Caco-2 (cell line): ENCODE data around the gene CDRT4. TPM values are rescaled to one million over a fixed set of nuclear protein-coding genes. Genes with fewer than 3 reads are reported as not detected.
A peak's percentile ranks its signal among the peaks of the same experiment; 100 is the strongest.

Experiments used
- BruUV-seq: library from RNA; stranded (reverse); fragments of 400-500 nt; replicated peaks from 2 replicates; lab custom pipeline; 2021; lab: Mats Ljungman, UMichigan
- CTCF ChIA-PET: fragments of 300-600 bp; sonication (Branson Sonifier 250); formaldehyde crosslinking; loops from one replicate; lab custom pipeline; 2022; ENCODE audit warnings: antibody characterized with exemption; lab: Charles Lee
- POLR2A ChIA-PET: fragments of 300-600 bp; sonication (Branson Sonifier 250); formaldehyde crosslinking; loops from one replicate; lab custom pipeline; 2022; ENCODE audit warnings: antibody characterized with exemption; lab: Charles Lee
- DNase-seq, 2 experiments: peaks; one replicate each; pipeline versions ENCODE4 v3.0.0 to v3.0.0-alpha.2; 2020 to 2022
- H3K27me3 ChIP-seq: replicated peaks from 2 replicates; pipeline ENCODE4 v1.6.0; 2011; ENCODE audit warnings: low read length; ENCODE audit not compliant: control insufficient read depth, insufficient read depth
- H3K36me3 ChIP-seq: 2 replicates; pipeline ENCODE4 v1.5.1; 2011; ENCODE audit warnings: low read length; ENCODE audit not compliant: control insufficient read depth, insufficient read depth
- H3K4me1 ChIP-seq: fragments of 250-450 bp; sonication (Bioruptor Pico); 2 replicates; pipeline ENCODE4 v1.5.1; 2020; ENCODE audit warnings: mild to moderate bottlenecking
- H3K4me3 ChIP-seq: 2 replicates; pipeline ENCODE4 v1.5.1; 2011; ENCODE audit warnings: low read depth, mild to moderate bottlenecking, control low read depth, low read length
- H3K9me3 ChIP-seq: fragments of 250-450 bp; sonication (Bioruptor Pico); 2 replicates; pipeline ENCODE4 v1.5.1; 2020; ENCODE audit warnings: mild to moderate bottlenecking, moderate library complexity
- H3K27ac Mint-ChIP-seq: one replicate; pipeline ENCODE4 v1.8.0; 2022; ENCODE audit warnings: mixed read lengths; ENCODE audit not compliant: unreplicated experiment
- H3K27me3 Mint-ChIP-seq: one replicate; pipeline ENCODE4 v1.8.0; 2022; ENCODE audit warnings: mixed read lengths; ENCODE audit not compliant: insufficient read depth, unreplicated experiment
- H3K36me3 Mint-ChIP-seq: one replicate; pipeline ENCODE4 v1.8.0; 2022; ENCODE audit warnings: mild to moderate bottlenecking, mixed read lengths; ENCODE audit not compliant: insufficient read depth, unreplicated experiment
- H3K4me1 Mint-ChIP-seq: one replicate; pipeline ENCODE4 v1.8.0; 2022; ENCODE audit warnings: low read depth, mixed read lengths; ENCODE audit not compliant: unreplicated experiment
- H3K4me3 Mint-ChIP-seq: one replicate; pipeline ENCODE4 v1.8.0; 2022; ENCODE audit warnings: mild to moderate bottlenecking, moderate library complexity, mixed read lengths; ENCODE audit not compliant: unreplicated experiment
- H3K9me3 Mint-ChIP-seq: one replicate; pipeline ENCODE4 v1.8.0; 2022; ENCODE audit warnings: mixed read lengths; ENCODE audit not compliant: unreplicated experiment
- intact Hi-C: fragments of 100-400 bp; cut with micrococcal nuclease; formaldehyde crosslinking; loops from one replicate; pipeline ENCODE4 v1.10.0; 2022; ENCODE audit not compliant: unreplicated experiment
- total RNA-seq: library from RNA; stranded (reverse); gene quantifications from 2 replicates; pipeline ENCODE4 v1.2.3, GENCODE V29; 2022
- TF ChIP-seq, protein P1 (sequence below), 2 experiments: fragments of 200-600 bp in 1 of 2; IDR thresholded peaks; 1 replicate in 1 of 2; 2 replicates in 1 of 2; pipeline versions ENCODE4 v1.5.1 to v1.8.0; 2011 to 2022; ENCODE audit warnings: antibody characterized with exemption in 1 of 2, control low read depth in 1 of 2, inconsistent platforms in 1 of 2, low read depth in 1 of 2, low read length in 1 of 2, mild to moderate bottlenecking in 1 of 2, moderate library complexity in 1 of 2; ENCODE audit not compliant: insufficient read depth in 1 of 2, severe bottlenecking in 1 of 2, unreplicated experiment in 1 of 2

CDRT4 gene
- total RNA-seq, 1 experiment from 2014 or later = 6.3 TPM

DNA sequence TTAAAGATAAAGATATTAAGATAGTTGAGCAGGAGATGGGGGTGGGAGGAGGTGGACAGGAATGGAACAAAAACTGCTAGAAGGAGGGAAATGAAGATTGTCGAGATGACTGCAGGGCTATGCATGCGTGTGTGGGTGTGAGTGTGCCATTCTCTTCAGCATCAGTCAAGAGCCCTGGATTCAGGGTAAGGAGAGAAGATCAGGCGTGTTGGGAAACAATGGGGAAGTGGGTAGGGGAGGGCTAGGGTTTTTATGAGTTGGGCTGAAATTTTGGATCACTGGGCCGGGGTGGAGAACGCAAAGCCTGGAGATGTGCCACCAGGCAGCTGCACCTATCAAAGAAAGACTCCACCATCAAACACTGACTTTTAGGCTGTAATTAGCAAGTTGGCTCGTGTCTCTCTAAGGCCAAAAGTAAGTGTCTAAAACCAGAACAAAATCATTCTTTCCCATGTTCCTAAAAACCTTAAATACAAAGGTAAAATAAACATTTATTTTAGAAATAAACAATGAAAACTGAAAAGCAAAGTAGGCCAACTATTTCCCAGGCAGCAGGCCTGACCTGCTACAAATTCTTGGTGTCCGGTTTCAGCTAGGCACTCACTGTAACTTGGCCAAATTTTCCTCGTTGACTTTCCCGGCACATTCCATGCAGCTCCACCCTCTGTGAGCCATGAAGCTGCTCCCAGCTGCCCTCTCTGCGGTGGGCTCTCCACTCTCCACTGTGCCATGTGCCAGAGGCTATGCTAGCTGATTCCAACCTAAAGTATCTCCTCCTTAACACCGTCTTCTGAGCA is 4.2 kb downstream of the CDRT4 start:
- TF ChIP-seq, protein P1, sequence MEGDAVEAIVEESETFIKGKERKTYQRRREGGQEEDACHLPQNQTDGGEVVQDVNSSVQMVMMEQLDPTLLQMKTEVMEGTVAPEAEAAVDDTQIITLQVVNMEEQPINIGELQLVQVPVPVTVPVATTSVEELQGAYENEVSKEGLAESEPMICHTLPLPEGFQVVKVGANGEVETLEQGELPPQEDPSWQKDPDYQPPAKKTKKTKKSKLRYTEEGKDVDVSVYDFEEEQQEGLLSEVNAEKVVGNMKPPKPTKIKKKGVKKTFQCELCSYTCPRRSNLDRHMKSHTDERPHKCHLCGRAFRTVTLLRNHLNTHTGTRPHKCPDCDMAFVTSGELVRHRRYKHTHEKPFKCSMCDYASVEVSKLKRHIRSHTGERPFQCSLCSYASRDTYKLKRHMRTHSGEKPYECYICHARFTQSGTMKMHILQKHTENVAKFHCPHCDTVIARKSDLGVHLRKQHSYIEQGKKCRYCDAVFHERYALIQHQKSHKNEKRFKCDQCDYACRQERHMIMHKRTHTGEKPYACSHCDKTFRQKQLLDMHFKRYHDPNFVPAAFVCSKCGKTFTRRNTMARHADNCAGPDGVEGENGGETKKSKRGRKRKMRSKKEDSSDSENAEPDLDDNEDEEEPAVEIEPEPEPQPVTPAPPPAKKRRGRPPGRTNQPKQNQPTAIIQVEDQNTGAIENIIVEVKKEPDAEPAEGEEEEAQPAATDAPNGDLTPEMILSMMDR (IDR thresholded peaks at IDR 0.05; ENCODE audit: insufficient read depth in 1 of 2, low read depth in 1 of 2, low read length in 1 of 2, severe bottlenecking in 1 of 2, unreplicated experiment in 1 of 2) = no peak
- Mint-ChIP-seq H3K27me3 (no peaks in the 10 kb centered on the region), H3K4me1 (peaks cover 10% of the 10 kb centered on the region), H3K4me3 (no peak overlapping the region), H3K36me3 (no peaks in the 10 kb centered on the region), H3K27ac (no peak overlapping the region), H3K9me3 (no peaks in the 10 kb centered on the region)
- ChIA-PET POLR2A (no interaction called here), CTCF (no interaction called here)
- no peaks in the 10 kb centered on the region for H3K36me3 ChIP-seq
- intact Hi-C loops = no loop called here
- no peak for DNase-seq
- H3K4me3 ChIP-seq = no peak overlapping the region
- H3K4me1 ChIP-seq = no peaks in the 10 kb centered on the region
- H3K27me3 ChIP-seq = no peaks in the 10 kb centered on the region
- no peaks in the 10 kb centered on the region for H3K9me3 ChIP-seq
- BruUV-seq = no TSS peak

GRCh38 chr17:15457723-15458094 is 9.7 kb downstream of the CDRT4 start:
- Histone ChIP-seq H3K36me3 (no peaks in the 10 kb centered on the region), H3K4me3 (no peak overlapping the region), H3K4me1 (peaks cover 14% of the 10 kb centered on the region; the same call in 1 of the 2 replicates), H3K9me3 (no peaks in the 10 kb centered on the region), H3K27me3 (no peaks in the 10 kb centered on the region)
- Mint-ChIP-seq H3K4me3 (no peak overlapping the region), H3K36me3 (no peaks in the 10 kb centered on the region), H3K27me3 (no peaks in the 10 kb centered on the region), H3K27ac (no peak overlapping the region), H3K4me1 (peaks cover 10% of the 10 kb centered on the region), H3K9me3 (no peaks in the 10 kb centered on the region)
- DNase-seq = no peak
- BruUV-seq = no TSS peak
- TF ChIP-seq, protein P1 (IDR thresholded peaks at IDR 0.05; ENCODE audit: insufficient read depth in 1 of 2, low read depth in 1 of 2, low read length in 1 of 2, severe bottlenecking in 1 of 2, unreplicated experiment in 1 of 2) = no peak
- POLR2A ChIA-PET = interaction anchor here (0.5 kb wide), 1 partner anchor 23 kb away, joined by 3 read pairs; no protein-coding TSS in a partner anchor
- intact Hi-C loops = loop anchor here (2.0 kb wide), 1 partner anchor 195 kb away; no protein-coding TSS in a partner anchor
- CTCF ChIA-PET = interaction anchor here (1.0 kb wide), 1 partner anchor 197 kb away, joined by 4 read pairs; no protein-coding TSS in a partner anchor

DNA sequence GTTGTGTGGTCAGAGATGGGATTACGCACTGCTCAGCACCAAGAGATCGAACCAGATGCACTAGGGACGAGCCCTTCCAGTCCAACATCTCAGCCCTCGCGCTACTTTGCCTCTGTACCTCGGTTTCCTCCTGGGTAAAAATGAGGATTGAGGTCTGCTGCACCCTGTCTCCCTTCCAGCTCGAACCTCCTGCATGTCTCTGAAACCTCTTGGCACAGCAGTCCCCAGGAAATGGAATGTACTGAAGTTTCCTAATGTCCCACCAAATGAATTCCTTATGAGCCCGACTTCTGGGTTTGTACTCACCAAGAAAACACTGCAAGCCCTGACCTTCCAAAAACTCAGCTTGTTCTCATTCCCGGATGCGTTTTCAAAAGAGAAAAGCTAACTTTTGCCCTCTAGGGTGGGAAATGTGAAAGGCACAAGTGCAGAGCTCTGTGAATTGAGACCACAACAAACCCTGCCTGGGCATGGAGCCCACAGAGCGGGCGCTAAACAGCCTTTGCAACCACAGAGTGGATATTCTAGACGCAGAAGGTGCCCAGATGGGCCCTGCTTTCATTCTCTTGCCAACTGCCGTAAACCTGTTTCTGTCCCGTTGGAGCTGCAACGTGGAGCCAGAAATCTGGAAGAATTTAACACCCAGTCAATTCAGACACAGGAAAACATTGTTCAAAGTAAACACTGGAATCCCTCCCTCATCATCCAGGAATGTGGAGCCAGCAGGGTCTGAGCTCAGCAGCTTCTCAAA is 10.3 kb downstream of the CDRT4 start:
- no peaks in the 10 kb centered on the region for H3K27me3 ChIP-seq
- no peaks in the 10 kb centered on the region for H3K9me3 ChIP-seq
- intact Hi-C loops = loop anchor here (2.0 kb wide), 1 partner anchor 194 kb away; no protein-coding TSS in a partner anchor
- Mint-ChIP-seq H3K27ac (peak overlapping the region; percentile 69), H3K27me3 (no peaks in the 10 kb centered on the region), H3K4me3 (no peak overlapping the region), H3K9me3 (no peaks in the 10 kb centered on the region), H3K36me3 (no peaks in the 10 kb centered on the region), H3K4me1 (peaks cover 10% of the 10 kb centered on the region)
- DNase-seq = no peak
- H3K4me3 ChIP-seq = no peak overlapping the region
- peaks cover 14% of the 10 kb centered on the region; the same call in 1 of the 2 replicates for H3K4me1 ChIP-seq
- CTCF ChIA-PET = interaction anchor here (0.6 to 1.0 kb wide), 2 partner anchors 130 to 196 kb away, joined by 4 read pairs; no protein-coding TSS in a partner anchor
- BruUV-seq = no TSS peak
- no peaks in the 10 kb centered on the region for H3K36me3 ChIP-seq
- POLR2A ChIA-PET = interaction anchor here (0.5 kb wide), 1 partner anchor 22 kb away, joined by 3 read pairs; no protein-coding TSS in a partner anchor
- TF ChIP-seq, protein P1 (IDR thresholded peaks at IDR 0.05; ENCODE audit: insufficient read depth in 1 of 2, low read depth in 1 of 2, low read length in 1 of 2, severe bottlenecking in 1 of 2, unreplicated experiment in 1 of 2) = no peak
